Common myeloid progenitor, CD34-positive (primary cell): Measurements from ENCODE around the gene SCN11A.

Experiments used
- CTCF ChIA-PET: fragments of 350-600 bp; sonication (Branson Sonifier 250); formaldehyde crosslinking; loops from one replicate; lab custom pipeline; 2021; ENCODE audit warnings: antibody characterized with exemption; lab: Charles Lee
- POLR2A ChIA-PET: fragments of 350-600 bp; sonication (Branson Sonifier 250); formaldehyde crosslinking; loops from one replicate; lab custom pipeline; 2021; ENCODE audit warnings: antibody characterized with exemption; lab: Charles Lee
- DNase-seq, 3 donors: peaks; one replicate each; pipeline versions ENCODE4 v3.0.0 to v3.0.0-alpha.2; 2013
- H3K27ac ChIP-seq, 2 experiments: 1 replicate in 1 of 2; 2 replicates in 1 of 2; pipeline ENCODE4 v1.7.0; 2013; ENCODE audit warnings: inconsistent platforms in 2 of 2, low read length in 2 of 2, mild to moderate bottlenecking in 2 of 2, low read depth in 1 of 2, moderate library complexity in 1 of 2; ENCODE audit not compliant: severe bottlenecking in 2 of 2, insufficient read depth in 1 of 2, poor library complexity in 1 of 2
- H3K27me3 ChIP-seq, 5 experiments: replicated peaks in 2 of 5; 1 replicate in 3 of 5; 2 replicates in 2 of 5; pipeline versions ENCODE4 v1.6.1 to v1.7.0; 2013; ENCODE audit warnings: low read length in 4 of 5, mild to moderate bottlenecking in 2 of 5, moderate library complexity in 2 of 5, inconsistent platforms in 1 of 5; ENCODE audit not compliant: insufficient read depth in 5 of 5, control insufficient read depth in 4 of 5
- H3K36me3 ChIP-seq, 4 experiments: 1 replicate in 2 of 4; 2 replicates in 2 of 4; pipeline versions ENCODE4 v1.6.1 to v1.7.0; 2013; ENCODE audit warnings: low read length in 3 of 4, control low read depth in 1 of 4, mild to moderate bottlenecking in 1 of 4; ENCODE audit not compliant: control insufficient read depth in 4 of 4, insufficient read depth in 4 of 4
- H3K4me1 ChIP-seq, 4 experiments: 1 replicate in 3 of 4; 2 replicates in 1 of 4; pipeline versions ENCODE4 v1.6.1 to v1.7.1; 2013; ENCODE audit warnings: low read length in 3 of 4, mild to moderate bottlenecking in 3 of 4, control low read depth in 1 of 4, inconsistent platforms in 1 of 4, moderate library complexity in 1 of 4; ENCODE audit not compliant: control insufficient read depth in 4 of 4, insufficient read depth in 4 of 4; ENCODE audit errors: control extremely low read depth in 1 of 4
- H3K4me3 ChIP-seq, 7 experiments: 1 replicate in 4 of 7; 2 replicates in 3 of 7; pipeline versions ENCODE4 v1.5.1 to v1.7.0; 2013; ENCODE audit warnings: mild to moderate bottlenecking in 7 of 7, low read length in 6 of 7, moderate library complexity in 6 of 7, inconsistent platforms in 2 of 7, low read depth in 2 of 7, control low read depth in 1 of 7; ENCODE audit not compliant: insufficient read depth in 4 of 7, control insufficient read depth in 1 of 7; ENCODE audit errors: extremely low read depth in 1 of 7
- H3K9me3 ChIP-seq, 5 experiments: 1 replicate in 4 of 5; 2 replicates in 1 of 5; pipeline versions ENCODE4 v1.6.1 to v1.7.1; 2013; ENCODE audit warnings: low read length in 4 of 5, mild to moderate bottlenecking in 2 of 5, inconsistent platforms in 1 of 5, low read depth in 1 of 5, moderate library complexity in 1 of 5; ENCODE audit not compliant: control insufficient read depth in 4 of 5, insufficient read depth in 2 of 5; ENCODE audit errors: control extremely low read depth in 1 of 5
- WGBS: methylation state at CpG from one replicate; pipeline ENCODE4 v1.1.5; 2013; ENCODE audit not compliant: insufficient coverage; 5-methylcytosine and 5-hydroxymethylcytosine counted together

SCN11A gene

DNA sequence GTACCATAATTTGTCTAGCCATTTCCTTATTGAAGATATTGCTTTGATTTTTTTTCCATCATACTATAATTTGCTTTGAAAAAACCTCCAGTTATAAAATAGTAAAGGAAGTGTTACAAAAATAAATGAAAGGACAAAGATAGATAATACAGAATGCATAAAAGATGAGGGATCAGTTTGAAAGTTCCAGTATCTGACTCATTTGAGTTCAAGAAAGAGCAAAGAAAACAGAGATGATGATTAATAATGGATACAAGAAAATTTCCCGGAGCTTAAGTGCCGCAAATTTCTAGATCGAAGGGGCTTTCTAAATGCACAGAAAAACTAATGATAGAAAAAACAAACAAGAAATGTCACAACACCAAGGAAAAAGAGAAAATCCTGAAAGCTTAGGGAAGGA is 4.4 kb upstream of the SCN11A start:
- CTCF ChIA-PET: interaction anchor here (2.2 kb wide), 1 partner anchor 9 kb away, joined by 8 read pairs; no protein-coding TSS in a partner anchor

DNA sequence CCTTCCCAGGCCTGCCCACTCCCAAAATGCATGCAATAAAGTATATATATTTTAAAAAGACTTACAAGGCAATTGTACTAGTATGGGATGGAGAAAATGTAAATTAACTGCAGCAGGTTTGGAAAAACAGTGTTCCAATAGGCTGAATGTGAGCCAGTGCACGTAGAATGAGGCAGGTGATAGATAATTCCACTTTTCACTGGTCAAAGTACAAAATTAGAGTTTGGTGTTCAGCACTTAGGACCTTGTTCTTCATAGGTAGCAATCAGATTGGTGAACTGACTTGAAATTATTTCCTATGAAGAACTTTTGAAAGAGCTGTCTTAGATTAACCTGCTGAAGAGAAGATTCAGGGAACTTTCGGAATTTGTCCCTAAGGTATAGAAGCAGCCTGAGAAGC is 2.0 kb upstream of the SCN11A start:
- Histone ChIP-seq H3K27ac (no peak overlapping the region), H3K4me3 (no peak overlapping the region), H3K4me1 (peaks cover 2 to 22% (median 16%) of the 10 kb centered on the region in 4 experiments), H3K27me3 (no peaks in the 10 kb centered on the region), H3K9me3 (no peaks in the 10 kb centered on the region), H3K36me3 (no peaks in the 10 kb centered on the region)
- no peak for DNase-seq
- CTCF ChIA-PET: no interaction called here
- WGBS: 100% methylated on average over 2 of the region's 2 CpGs
- POLR2A ChIA-PET: no interaction called here

More for the DNA sequence above, 4.4 kb upstream of the SCN11A start:
- DNase-seq: no peak
- peaks cover 0 to 21% (median 14%) of the 10 kb centered on the region in 4 experiments for H3K4me1 ChIP-seq
- POLR2A ChIA-PET: interaction anchor here (0.6 kb wide), 1 partner anchor 25 kb away, joined by 5 read pairs; no protein-coding TSS in a partner anchor
- H3K36me3 ChIP-seq: no peaks in the 10 kb centered on the region
- no peak overlapping the region for H3K4me3 ChIP-seq
- no peaks in the 10 kb centered on the region for H3K27me3 ChIP-seq
- H3K27ac ChIP-seq: no peak overlapping the region
- H3K9me3 ChIP-seq: peaks cover 0 to 1% (median 0%) of the 10 kb centered on the region in 5 experiments
- WGBS: no CpG with 5 or more reads among the region's 3 CpGs

DNA sequence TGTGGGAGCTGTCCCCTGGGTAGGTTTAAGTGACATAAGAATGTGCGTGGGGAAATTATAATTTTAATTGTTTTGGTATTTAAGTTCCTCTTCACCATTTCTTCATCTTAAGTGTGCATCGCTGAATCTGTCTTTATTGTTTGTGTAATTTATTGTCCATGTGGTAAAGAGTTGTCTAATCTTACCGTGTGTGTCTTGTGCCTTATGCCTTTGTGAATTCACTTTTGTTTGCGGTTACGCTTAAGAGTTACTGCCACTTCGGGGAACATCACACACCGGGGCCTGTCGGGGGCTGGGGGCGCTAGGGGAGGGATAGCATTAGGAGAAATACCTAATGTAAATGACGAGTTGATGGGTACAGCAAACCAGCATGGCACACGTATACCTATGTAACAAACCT is 839 bp upstream of the SCN11A start:
- Histone ChIP-seq H3K27me3 (no peaks in the 10 kb centered on the region), H3K4me3 (peak overlapping the region; percentile 61 to 91 (median 83)), H3K9me3 (no peaks in the 10 kb centered on the region), H3K27ac (peak overlapping the region; percentile 95 to 98), H3K36me3 (no peaks in the 10 kb centered on the region), H3K4me1 (peaks cover 2 to 22% (median 16%) of the 10 kb centered on the region in 4 experiments)
- POLR2A ChIA-PET: no interaction called here
- DNase-seq: peak in 1 of 3 donors; percentile 82
- CTCF ChIA-PET: no interaction called here
- WGBS: no CpG with 5 or more reads among the region's 11 CpGs

DNA sequence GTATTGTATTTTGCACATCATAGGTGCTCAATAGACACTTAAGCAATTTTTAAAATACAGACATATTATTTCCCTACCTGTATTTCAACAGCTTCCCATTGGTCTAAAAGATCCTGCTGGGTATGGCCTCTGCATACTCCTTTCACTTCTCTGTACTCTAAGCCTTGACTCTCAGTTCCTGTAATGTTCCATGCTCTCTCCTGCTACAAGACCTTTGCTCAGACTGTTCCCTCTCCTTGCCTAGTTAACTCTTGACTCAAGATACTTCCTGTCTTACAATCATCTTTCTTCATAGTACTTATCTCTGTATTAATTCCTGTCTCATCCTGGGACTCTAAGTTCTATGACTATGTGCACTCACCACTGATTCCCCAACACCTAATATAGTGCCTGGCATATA is 1.7 kb downstream of the SCN11A start:
- DNase-seq: peak in 1 of 3 donors; percentile 9
- H3K36me3 ChIP-seq: no peaks in the 10 kb centered on the region
- no peaks in the 10 kb centered on the region for H3K27me3 ChIP-seq
- no peak overlapping the region for H3K4me3 ChIP-seq
- H3K4me1 ChIP-seq: peaks cover 2 to 21% (median 14%) of the 10 kb centered on the region in 4 experiments
- CTCF ChIA-PET: interaction anchor here (1.2 kb wide), 1 partner anchor 10 kb away, joined by 6 read pairs; no protein-coding TSS in a partner anchor
- no peaks in the 10 kb centered on the region for H3K9me3 ChIP-seq
- no peak overlapping the region for H3K27ac ChIP-seq
- POLR2A ChIA-PET: no interaction called here

DNA sequence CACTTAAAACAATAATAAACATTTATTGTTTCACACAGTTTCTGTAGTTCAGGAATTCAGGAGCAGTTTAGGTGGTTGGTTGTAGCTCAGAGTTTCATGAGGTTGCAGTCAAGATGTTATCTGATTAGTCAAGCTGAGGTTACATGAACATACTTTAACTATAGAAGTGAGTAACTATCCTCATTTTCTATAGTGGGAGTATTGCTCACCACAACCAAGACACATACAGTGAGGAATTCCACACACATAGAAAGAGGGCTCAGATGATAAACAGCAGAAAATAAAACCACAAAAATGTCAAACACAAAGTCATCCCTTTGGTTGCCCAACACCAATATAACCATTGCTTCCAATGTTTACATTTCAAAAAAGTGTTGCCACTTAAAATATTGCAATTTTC is 13.6 kb downstream of the SCN11A start:
- Histone ChIP-seq H3K4me3 (no peak overlapping the region), H3K27ac (no peak overlapping the region), H3K4me1 (no peaks in the 10 kb centered on the region), H3K9me3 (peaks cover 0 to 15% (median 0%) of the 10 kb centered on the region in 5 experiments), H3K36me3 (no peaks in the 10 kb centered on the region), H3K27me3 (no peaks in the 10 kb centered on the region)
- CTCF ChIA-PET: no interaction called here
- POLR2A ChIA-PET: no interaction called here
- no peak for DNase-seq

DNA sequence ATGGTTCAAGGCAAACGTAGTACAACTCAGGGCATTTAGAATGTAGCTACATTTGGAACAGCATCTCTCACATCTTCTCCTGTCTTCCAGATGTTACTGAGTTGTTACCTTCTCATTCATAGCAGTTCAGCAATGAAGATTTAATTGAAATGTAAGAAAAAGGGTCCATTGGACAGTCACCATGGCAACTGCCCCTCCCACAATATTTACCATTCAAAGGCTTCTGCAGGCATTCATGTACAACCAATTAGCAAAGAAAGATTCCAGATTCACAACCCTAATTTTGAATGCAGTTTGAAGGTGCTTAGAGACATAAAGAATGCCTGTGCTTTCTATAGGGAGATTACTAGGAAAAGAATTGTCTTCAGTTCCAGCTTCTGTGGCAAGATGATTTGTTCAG is 22.2 kb downstream of the SCN11A start:
- Histone ChIP-seq H3K36me3 (no peaks in the 10 kb centered on the region), H3K9me3 (no peaks in the 10 kb centered on the region), H3K27me3 (no peaks in the 10 kb centered on the region), H3K27ac (no peak overlapping the region), H3K4me1 (no peaks in the 10 kb centered on the region), H3K4me3 (no peak overlapping the region)
- CTCF ChIA-PET: interaction anchor here (1.2 to 2.7 kb wide), 10 partner anchors 8 to 529 kb away, joined by 3 to 11 read pairs (median 6); no protein-coding TSS in a partner anchor
- POLR2A ChIA-PET: no interaction called here
- WGBS: 100% methylated on average over 1 of the region's 1 CpG
- no peak for DNase-seq

DNA sequence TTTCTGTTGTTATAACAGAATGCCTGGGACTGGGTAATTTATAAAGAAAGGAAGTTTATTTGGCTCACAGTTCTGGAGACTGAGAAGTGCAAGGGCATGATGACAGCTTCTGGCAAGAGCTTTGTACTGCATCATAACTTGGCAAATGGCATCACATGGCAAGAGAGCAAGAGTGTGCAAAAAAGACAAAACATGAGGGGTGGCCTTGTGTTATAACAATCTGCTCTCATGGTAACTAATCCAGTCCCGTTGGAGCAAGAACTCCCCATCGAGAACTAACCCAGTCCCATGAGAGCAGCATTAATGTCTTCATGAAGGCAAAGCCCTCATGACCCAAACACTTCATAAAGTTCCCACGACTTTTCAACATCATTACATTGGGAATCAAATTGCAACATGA is 23.2 kb downstream of the SCN11A start:
- DNase-seq: no peak
- no peak overlapping the region for H3K4me3 ChIP-seq
- no peaks in the 10 kb centered on the region for H3K4me1 ChIP-seq
- no peaks in the 10 kb centered on the region for H3K36me3 ChIP-seq
- no peaks in the 10 kb centered on the region for H3K27me3 ChIP-seq
- ChIA-PET POLR2A (no interaction called here), CTCF (interaction anchor here (1.4 to 2.3 kb wide), 3 partner anchors 8 to 29 kb away, joined by 4 to 6 read pairs (median 4); no protein-coding TSS in a partner anchor)
- no peaks in the 10 kb centered on the region for H3K9me3 ChIP-seq
- WGBS: 100% methylated on average over 2 of the region's 3 CpGs
- H3K27ac ChIP-seq: no peak overlapping the region
